ENCODE results near the gene AKR1A1.

Gene AKR1A1

GRCh38 chr1:45615885-45616284 is 65.3 kb downstream of the AKR1A1 start:
- no peak for DNase-seq (ENCODE audit: low spot score)

GRCh38 chr1:45617618-45618017 is 67.0 kb downstream of the AKR1A1 start:
- no peak for DNase-seq (ENCODE audit: low spot score)

- DNase-seq (ENCODE audit: low spot score) = no peak
Measured at GRCh38 chr1:45619149-45619921, 68.7 kb downstream of the AKR1A1 start.

Small RNA genes lying within 50 kb of the gene (small RNA-seq; reads per million reads assigned to genes)
- gene AL355480.1 = 0 reads per million in 2 experiments
- 0 reads per million in 2 experiments for gene AL355480.2
- gene AL355480.3 = 0 reads per million in 2 experiments
- 0 reads per million in 2 experiments for gene AL355480.4
